ENCODE results near the gene PRLR.

- TF ChIP-seq ARNT (IDR thresholded peaks at IDR 0.05), result no peak
- no peak for TF ChIP-seq TARDBP (IDR thresholded peaks at IDR 0.05)
- TF ChIP-seq SP1 (IDR thresholded peaks at IDR 0.05), result no peak
- TF ChIP-seq BHLHE40 (IDR thresholded peaks at IDR 0.05; ENCODE audit: borderline replicate concordance), result no peak
- no peak for TF ChIP-seq ZNF384 (IDR thresholded peaks at IDR 0.05)
Measured at GRCh38 chr5:35214051-35214450, 16.2 kb downstream of the PRLR start.
